ENCODE data around the gene HERC3.

- TF ChIP-seq CTCF (IDR thresholded peaks at IDR 0.05; ENCODE audit: low read length) (no peak), EZH2 (optimal IDR thresholded peaks at IDR 0.05; ENCODE audit: low read depth, low read length) (no peak)
Observed at GRCh38 chr4:88645994-88646393, 53.7 kb downstream of the HERC3 start.
